ENCODE measurements around the gene CHRNA1.
"Not testable (repeated sequence)": the region's sequence is repeated elsewhere in the genome, so short reads cannot be mapped to it uniquely, and the experiment has no call there.

The CHRNA1 gene

DNA sequence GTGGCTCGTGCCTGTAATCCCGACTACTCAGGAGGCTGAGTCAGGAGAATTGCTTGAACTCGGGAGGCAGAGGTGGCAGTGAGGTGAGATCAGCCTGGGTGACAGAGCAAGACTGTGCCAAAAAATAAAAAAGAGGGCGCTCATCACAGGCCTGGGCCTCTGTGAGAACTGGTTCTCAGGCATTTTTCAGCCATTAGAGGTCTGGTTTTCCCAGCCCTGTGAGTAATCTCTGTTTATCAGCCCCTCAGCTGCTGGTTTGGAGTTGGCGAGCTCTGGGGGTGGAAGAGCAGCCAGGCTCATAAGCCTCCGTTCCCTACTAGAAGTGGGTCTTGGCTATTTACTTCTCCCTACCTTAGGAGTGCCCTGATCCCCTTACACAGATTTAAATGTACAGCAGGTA lies 53.1 kb downstream of the CHRNA1 start:
- no peak for DNase-seq

- not testable (repeated sequence) for DNase-seq
These were observed 54.8 kb downstream of the CHRNA1 start for GRCh38 chr2:174709416-174710004.

DNA sequence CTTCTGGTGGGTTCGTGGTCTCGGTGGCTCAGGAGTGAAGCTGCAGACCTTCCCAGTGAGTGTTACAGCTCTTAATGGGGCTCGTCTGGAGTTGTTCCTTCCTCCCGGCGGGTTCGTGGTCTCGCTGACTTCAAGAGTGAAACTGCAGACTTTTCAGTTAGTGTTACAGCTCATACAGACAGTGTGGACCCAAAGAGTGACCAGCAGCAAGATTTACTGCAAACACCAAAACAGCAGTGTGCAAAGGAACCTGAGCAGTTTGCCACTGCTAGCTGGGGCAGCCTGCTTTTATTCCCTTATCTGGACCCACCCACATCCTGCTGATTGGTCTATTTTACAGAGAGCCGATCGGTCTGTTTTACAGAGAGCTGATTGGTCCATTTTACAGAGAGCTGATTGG lies 55.6 kb downstream of the CHRNA1 start:
- no peak for DNase-seq

DNA sequence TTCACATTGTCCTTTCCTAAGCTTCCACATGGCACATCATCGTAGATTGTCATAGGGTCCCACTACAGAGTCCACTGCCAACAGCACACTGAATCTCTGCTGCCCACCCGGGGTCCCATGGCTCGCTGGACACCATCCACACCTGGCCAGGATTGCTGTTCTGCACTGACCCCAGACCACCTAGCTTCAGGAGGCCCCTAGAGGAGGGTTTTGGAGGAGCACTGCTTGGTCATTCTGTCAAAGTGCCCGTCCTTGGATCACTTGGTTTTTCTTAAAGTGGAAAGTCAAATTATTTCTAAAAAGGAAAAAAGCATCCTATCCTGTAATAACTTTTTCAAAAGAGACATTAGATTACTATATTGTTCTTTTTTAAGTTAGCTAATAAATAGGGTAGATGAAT lies 59.0 kb downstream of the CHRNA1 start:
- no peak for DNase-seq

DNA sequence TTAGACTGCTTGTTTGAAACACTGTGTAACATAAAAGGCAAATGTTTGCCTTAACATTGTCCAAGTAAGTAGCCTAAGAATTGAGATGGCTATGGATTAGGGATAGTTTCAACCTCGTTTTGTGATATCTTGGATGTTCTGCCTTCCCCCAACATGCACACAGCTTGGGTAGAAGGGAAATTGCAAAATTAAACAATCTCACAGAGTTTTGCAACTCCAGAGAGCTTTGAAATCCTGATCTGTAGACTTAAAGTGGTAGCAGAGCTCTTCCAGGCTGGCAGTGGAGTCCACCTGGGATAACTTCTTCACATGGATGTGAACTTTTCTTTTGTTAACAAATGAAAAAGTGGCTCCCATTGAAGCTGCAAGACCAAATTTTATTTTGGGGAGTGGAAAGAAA lies 59.6 kb downstream of the CHRNA1 start:
- no peak for DNase-seq

GRCh38 chr2:174704061-174704460 lies 60.2 kb downstream of the CHRNA1 start:
- no peak for DNase-seq

- no peak for DNase-seq
These were observed 60.8 kb downstream of the CHRNA1 start for GRCh38 chr2:174703430-174703829.

DNA sequence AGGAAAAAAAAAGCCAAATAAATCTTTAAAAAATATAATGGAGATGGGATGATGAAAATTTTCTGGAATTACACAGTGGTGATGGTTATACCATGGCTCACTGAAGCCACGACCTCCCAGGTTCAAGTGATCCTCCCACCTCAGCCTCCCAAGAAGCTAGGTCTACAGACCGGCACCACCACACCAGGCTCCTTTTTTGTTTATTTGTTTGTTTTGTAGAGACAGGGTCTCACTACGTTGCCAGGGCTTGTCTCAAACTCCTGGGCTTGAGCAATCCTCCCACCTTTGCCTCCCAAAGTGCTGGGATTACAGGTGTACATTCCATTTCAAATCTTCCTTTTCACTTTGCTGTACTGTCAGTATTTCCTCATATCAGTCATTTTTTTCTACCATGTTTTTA lies 61.7 kb downstream of the CHRNA1 start:
- no peak for DNase-seq

- DNase-seq = peak; percentile 22
These were observed 64.1 kb downstream of the CHRNA1 start for GRCh38 chr2:174699993-174700766.

Data from stimulated activated CD4-positive, alpha-beta T cell treated with anti-CD3 and anti-CD28 coated beads, Interleukin-15, amount 100 ng/mL, for 24 hours (primary cell).